Measurements from ENCODE around the gene SPDYE9.
"Not testable (repeated sequence)": the region's sequence is repeated elsewhere in the genome, so short reads cannot be mapped to it uniquely, and the experiment has no call there.

- TF ChIP-seq MAX (IDR thresholded peaks at IDR 0.05); POLR2A (IDR thresholded peaks at IDR 0.05; ENCODE audit: borderline replicate concordance, extremely low read depth, insufficient read depth, insufficient read length); ZNF274 (IDR thresholded peaks at IDR 0.05; ENCODE audit: low read depth, low read length); EGR1 (IDR thresholded peaks at IDR 0.05; ENCODE audit: low read depth): not testable (repeated sequence)
These were observed 38.3 kb upstream of the SPDYE9 start for GRCh38 chr7:73124126-73124525.

Measured in HCT116 (cell line).